ENCODE measurements around the gene BOD1L1.
A peak's percentile ranks its signal among the peaks of the same experiment; 100 is the strongest.

The BOD1L1 gene

DNA sequence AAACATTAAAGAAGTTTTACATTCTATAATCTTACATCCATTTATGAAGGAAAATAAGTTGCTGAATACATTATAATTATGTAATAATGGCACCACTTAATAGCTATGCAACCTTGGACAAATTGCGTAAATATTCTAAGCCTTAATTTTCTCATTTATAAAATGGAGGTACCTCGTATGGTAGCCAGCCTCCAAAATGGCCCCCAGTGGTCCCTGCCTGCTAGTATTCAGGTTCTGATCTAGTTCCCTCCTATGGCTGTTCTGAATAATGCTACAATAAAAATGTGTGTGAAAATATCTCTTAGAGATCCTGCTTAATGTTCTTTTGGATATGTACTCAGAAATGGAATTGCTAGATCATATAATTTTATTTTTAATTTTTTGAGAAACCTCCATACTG, 72.2 kb downstream of the BOD1L1 start:
- DNase-seq: no peak

DNA sequence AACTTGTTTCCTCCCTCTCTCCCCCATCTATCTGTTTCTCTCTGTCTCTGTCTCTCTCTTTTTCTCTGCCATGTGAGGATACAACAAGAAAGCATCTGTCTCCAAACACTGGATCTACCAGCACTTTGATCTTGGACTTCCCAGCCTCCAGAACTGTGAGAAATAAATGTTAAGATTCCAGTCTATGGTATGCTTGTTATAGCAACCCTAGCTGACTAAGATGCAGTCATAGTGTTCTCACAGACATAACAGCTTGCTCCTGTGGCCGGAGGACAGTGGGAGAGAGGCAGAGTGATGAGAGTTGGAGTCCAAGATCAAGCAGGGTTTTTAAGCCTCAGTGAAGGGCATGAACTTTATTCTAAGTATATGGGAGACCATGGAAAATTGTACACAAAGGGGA, 74.4 kb downstream of the BOD1L1 start:
- DNase-seq: no peak

DNA sequence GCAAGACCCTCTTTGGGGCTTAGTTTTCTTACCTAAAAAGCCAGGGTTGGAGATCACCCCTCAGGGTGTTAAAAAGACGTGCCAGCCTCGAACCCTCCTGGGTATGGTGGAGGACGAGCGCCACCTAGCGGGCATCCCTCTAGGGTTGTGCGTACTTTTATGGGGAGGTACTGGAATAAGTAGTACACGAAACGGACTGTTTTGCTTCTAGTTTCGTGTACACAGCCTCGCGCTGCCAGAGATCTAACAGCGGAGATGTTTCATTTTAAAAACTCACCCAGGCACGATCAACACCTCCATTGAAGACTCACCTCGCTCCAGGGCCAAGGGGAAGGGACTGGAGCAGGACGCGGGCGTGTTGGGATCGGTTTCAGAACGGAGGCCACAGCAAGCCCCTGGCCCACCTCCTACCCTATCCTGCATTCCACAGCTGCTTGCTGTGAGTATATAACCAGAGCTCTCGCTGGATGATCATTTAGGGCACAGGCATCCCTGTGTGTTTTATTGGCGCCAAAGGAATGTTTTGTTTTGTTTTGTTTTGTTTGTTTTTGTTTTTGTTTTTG, 78.5 kb downstream of the BOD1L1 start:
- DNase-seq: peak; percentile 79

DNA sequence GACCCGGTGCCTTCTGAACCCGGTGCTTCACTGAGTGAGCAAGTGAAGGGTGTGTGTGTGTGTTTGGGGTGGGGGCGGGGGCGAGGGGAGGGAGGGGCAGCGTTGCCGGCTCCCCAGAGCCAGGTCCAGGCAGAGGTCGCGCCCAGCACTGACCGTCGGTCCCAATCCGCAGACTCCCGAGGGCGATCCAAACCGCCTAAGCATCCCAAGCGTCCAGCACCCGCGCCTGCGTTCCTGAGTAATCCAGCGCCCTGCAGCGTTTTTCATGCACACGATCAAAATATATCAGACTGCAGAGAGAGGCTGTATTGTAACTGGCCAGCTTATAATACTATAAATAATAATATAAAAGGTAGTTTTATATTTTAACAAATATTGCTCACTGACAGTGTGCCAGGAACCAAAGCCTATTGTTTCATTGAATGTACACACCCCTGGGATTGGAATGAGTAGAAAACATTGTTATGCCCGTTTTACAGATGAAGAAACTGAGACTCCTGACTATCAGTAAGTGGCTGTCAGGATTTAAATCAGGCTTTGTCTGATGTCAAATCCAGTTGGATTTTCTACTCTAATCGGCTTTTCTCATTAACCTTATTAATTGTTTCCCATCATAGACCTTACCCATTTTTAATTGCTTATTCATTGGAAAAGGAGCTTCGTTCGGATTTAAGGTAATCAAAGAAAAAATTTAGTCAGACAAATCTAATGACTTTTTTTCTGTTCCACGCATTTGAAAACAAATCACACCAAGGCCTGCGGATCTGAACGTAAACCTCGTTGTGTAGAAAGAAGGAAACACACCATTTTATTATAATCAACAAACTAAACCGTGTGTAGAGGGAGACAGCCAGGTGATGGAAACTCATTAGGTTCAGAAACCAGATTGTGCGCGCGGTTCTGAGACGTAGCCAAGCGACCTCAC, 79.2 kb downstream of the BOD1L1 start:
- DNase-seq: peak; percentile 54

DNA sequence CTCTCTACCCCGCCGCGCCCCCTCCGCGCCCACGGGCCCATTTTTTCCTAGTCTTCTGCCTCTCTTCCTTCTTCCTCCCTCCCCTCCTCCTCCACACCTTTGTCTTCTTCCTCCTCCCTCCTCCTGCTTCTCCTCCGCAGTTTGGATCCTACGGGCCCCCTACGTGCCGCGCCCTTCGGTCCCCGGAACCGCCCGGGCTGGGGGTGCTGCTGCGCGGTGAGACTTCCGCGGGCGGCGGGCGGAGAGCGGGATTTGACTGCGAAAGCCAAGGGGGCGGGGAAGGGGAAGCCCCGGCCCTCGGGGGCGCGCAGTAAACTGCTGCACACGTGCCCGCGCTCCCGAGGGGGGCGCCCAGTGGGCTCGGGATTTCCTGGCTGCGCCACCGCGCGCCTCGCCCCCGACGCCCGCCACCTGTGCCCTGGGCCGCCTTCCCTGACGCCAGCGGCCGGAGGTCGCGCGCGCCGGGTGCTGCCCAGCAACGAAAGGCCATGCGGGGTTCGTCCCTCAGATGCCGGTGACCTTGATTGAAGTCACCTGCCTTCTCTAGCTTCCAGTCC, 80.0 kb downstream of the BOD1L1 start:
- DNase-seq: peak; percentile 63

DNA sequence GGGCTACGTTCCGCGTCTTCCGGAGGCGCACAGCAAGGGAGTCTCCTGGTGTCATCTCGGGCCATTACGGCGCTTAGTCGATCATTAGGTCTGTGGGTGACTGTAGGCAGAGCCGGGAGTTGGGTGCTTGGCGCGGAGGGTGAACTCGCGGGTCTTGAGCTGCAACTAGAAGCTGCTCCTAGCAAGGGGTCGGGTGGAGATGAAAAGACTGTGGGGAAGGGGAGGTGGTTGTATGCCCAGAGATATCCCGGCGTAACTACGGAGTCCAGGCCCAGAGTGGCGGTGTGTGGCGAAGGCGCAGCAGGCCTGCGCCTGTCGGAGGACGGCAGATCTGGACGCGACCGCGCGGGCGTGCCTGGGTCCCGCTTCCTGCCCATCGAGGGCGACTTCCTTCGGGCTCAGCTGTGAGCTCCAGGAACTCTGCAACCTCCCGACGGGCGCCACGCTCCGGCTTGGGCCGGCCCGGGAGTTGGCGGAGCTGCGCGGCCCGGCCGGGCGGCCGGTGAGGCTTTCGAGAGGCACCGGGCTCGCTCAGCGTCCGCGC, 80.5 kb downstream of the BOD1L1 start:
- DNase-seq: peak; percentile 38

DNA sequence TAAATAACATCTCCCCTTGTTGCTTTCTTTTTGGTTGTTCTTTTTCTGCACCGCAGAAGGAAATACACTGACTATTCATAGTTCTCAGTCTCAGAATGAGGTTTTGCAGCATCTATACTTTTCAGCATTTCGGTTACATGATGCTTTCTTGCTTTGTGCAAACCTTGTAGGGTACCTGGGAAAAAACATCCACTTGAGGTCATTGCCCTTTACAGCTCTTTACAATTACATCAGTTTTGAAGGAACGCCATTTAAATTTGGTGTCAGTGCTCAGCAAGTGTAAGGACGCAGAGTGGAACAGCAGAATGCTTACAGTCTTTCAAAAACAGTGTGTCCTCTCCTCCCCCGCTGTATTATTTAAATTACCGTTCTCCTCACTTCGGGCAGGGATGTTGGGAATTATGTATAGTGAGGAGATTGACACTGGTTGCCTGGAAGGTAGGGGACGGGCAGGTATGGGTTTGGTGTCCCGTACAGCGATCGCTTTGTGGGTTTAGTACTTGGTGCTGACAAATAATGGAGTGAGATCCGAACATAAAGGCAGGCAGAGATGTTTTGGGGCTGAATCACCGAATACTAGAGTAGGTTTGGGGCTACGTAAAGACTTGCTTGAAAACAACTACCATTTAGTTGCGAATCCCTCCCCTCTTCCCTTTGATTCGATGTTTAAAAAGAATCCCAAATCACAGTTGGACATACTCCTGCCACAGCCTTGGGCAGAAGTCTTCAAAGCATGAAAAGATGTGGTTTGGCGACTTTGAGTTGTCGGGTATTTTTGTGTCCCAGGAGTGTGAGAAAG, 81.2 kb downstream of the BOD1L1 start:
- no peak for DNase-seq

DNA sequence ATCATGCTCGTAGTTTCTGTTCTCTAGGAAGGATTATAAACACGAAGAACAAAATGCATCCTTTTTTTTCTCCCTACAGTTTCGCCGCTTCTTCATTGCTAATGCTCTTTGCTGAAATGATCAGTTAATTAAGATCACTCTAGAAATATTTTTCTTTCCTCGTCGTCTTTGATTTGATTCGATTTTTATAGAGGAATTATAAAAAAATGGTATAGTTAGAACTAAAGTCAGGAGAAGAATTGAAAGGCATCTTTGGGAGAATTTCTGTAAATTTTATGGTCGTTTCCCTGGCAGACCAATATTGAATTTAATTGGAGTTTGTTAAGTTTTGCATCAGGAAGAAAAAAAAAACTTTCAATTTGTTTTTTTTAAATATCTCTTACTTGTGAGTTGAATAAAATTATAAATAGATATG, 82.1 kb downstream of the BOD1L1 start:
- DNase-seq: no peak

DNA sequence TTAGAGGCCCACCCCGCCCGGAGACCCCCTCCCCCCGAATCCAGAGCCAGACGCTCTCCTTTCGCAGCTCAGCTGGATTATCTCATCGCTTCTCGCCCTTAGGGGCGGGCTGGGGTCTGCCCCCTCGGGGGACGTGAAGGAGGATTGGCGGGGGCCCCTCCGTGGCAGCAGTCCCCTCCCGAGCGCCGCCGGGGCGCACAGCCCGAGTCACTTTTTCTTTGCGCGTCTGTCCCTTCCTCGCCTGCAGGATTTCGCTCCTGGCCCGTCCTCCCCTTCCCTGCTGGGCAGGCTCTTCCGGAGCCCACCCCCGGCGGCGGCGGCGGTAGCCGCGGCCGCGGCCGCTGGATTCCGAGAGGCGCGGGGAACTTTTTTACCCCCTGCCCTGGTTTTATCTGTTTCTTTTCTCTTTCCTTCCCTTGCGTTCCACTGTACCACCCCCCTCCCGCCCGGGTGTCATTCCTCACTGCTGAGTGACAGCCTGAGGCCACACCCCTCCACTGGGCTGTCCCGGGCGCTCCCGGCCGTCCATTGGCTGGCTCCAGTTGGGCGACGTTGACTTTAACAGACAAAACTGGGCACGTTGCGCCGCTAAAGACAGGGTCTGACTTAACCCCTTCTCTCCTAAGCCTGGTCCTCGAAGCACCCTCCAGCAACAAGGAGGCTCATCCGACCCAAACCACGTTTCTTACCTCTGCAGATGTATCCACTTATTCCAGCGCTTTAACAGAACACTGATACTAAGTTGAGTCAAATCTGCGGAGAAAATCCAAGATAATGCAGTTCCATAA, 82.7 kb downstream of the BOD1L1 start:
- peak; percentile 74 for DNase-seq

DNA sequence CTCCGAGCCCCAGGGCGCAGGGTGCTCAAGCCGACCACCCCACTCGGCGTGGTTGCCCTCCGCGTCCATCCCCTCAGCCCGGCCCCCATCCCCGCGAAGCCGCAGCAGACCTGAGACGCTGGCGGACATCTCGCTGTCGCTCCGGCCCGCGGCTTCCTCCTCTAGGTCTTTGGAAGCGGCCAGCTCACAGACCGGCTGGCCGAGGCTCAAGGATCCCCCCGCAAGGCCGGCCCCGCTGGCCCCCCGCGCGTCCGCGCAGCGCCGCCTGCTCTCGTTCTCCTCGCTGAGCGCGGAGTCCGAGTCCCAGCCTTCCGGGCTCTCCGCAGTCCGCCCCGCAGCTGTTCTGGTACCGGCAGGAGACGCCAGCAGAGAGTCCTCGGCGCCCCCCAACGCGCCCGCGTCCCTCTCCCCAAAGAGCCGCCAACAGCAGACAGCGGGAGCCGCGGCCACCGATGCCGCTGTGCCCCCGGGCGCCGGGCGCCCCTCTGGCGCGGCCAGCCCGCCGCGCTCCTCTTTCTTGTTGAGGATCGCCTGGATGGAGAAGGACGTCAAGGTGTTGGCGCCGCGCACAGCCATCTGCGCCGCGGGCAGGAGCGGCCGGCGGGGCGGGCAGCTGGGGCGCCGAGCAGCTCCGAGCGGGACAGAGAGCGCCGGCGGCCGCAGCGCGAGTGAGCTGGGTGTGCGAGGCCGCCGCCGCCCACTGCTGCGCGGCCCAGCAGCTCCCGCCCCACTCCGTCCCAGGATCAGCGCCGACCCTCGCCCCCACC, 83.5 kb downstream of the BOD1L1 start, which contains the start of gene NKX3-2:
TSS of gene NKX3-2 (minus strand) at position 670 of the 767 bp plus-strand sequence. CDS start at position 576, 94 bp downstream.
- DNase-seq: peak; percentile 59

DNA sequence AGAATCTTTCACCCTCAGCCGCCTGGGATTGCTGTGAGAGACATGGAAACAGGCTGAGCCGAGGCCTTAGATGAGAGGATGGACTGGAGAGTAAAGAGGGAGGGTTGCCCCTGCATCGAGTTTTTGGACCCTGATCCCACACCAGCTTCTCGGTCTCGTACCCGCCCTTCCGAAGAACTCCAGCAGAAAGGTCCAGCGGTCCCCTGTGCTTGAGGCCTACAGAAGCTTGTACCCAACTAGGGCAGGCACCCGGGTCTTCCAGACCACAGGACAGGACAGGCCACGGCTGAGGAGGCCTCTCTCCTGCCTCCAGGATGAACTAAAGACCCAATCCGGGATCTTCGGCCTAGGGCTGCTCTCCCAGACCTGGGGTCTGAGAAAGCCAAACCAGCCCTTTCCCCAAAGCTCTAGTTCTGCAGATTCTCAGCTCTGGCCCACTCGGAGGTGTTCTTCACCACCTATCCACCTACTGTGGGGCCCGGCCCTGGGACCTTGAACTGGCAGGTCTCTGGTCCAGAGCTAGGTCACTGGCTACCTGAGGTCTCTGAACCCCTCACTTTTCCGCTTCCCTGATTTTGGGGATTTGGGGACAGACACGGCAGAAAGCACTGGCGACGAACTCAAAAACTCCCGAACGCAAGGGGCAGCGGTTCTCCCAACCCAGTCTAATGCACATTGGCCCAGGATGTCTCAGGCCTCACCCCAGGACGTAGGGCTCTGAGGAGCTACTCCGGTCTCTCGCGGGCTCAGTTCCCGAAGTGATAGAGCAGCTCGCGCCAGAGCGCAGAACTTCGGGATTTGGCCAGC, 84.3 kb downstream of the BOD1L1 start:
- DNase-seq: no peak

DNA sequence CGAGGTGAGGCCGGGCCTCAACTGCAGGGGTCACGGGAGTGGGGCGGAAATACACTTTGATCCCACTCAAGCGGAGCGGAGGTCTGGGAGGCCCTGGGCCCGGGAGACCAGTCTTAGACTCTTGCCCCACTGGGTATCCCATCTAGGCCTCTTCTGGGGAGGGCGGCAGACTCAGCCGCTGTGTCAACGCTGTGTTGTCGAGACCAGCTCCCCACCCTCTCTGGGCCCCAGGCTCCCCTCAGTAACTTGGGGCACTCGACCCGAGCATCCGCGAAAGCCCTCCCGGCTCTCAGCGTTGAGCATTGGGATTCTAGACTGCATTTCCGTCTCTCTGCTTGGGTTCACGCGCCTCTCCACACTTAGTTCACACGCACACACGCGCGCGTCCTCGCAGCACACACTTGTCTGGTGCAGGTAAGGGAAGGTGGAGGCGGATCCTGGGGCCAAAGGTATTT, 84.9 kb downstream of the BOD1L1 start:
- DNase-seq: no peak

DNA sequence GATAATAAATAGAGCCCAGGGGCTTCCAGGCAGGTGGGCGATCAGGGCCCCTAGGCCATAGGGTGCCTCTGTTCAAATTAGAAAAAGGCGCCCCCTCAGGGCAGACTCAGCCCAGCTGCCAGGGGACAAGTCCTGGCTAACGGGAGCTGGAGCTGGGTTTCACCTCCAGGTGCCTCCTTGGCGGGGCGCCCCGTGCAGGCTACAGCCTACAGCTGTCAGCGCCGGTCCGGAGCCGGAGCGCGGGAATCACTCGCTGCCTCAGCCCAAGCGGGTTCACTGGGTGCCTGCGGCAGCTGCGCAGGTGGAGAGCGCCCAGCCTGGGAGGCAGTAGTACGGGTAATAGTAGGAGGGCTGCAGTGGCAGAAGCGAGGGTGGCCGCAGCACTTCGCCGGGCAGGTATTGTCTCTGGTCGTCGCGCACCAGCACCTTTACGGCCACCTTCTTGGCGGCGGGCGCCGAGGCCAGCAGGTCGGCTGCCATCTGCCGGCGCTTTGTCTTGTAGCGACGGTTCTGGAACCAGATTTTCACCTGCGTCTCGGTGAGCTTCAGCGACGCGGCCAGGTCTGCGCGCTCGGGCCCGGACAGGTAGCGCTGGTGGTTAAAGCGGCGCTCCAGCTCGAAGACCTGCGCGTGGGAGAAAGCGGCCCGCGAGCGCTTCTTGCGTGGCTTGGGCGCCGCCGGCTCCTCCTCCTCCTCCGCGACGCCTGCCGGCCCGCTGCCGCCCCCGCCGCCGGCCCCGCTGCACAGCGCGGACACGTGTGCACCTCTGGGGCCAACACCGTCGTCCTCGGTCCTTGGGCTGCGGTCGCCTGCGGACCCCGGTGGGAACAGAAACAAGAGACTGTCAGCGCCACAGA, 85.6 kb downstream of the BOD1L1 start:
- no peak for DNase-seq

DNA sequence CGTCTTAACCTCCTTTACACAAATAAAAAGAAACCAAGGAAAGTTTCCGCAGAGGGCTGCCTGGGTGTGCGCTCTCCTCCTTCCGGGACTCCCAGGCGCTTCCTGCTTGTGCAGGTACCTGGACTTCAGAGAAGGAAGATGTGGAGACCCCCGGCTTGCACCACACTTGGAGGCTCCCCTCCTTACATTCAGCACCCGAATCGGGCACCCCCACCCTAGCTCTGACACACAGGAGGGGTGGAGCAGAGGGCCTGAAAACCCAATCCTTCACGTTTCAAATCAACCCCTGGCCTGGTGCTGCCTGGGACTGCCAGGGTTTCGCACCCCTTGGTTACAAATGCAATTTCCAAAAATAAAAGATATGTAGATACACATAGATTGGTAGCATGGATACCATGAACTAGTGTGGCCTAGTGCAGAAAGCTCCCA, 86.3 kb downstream of the BOD1L1 start:
- DNase-seq: no peak

DNA sequence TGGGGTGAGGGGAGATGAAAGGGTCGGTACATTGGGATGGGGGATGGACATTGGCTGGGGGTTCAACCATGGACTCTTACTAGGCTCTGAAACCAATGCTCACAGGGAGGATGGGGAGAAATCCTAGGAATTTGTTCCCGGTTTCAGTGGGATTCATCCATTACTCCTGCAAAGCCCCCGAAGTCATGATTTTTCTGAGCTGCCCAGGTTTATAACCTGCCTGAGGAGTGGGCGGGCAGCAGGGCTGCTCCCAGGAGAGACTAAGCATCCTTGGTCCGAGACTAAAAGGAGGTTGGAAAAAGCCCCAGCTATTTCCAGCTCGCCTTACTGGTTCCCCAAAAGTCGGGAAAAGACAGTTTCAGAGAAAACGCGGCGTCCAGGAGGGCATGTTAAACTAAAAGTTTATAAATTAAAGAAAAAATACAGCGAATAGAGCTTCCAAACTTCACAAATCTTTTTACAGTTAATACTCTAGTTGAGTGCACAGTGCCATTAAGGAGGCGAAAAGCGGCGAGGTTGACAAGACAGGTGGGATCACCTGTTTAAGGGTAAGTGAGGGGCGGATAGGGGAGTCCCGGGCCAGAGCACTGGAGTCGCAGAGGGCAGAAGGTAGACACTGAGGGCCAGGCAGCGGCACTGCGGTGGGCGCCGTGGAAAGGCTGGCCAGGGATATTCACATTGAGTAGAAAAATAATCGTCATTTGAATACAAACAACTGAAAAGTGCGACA, 86.9 kb downstream of the BOD1L1 start:
- DNase-seq: no peak

DNA sequence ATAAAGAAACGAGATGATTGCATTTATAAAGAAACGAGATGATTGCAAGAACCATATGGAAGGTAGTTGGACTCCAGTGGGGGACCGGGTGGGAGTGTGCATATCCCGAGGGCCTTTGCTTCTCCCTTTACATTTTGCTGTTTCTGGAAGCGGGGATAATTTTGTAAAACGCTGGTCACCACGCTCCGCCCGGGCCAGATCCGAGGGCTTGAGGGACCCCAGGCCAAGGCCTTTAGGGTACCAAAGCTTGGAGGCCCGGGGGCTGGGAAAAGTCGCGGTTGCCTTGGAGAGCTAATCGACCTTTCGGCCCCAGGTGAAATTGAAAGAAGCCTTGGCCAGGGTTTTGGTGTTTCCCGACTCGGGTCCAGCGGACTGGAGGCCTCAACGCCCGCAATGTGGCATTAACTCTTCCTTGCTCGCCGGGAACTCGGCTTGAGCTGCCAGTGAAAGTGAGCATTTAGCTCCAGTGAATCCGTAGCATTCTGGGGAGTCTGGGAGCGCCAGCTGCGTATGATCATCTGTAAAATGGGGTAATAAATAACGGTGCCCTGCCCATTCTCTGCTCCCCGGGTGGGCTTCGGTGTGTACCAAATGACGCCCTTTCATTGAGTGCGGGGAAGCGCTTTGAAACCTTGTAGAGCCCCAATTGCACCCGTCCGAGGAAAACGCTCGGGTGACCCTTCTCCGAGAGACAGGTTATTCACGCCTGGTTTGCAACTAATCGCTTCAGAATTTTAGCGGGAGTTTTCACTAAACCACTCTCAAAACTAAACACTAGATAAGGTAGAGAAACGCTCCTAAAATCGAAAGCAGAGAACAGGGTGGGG, 87.7 kb downstream of the BOD1L1 start:
- no peak for DNase-seq

DNA sequence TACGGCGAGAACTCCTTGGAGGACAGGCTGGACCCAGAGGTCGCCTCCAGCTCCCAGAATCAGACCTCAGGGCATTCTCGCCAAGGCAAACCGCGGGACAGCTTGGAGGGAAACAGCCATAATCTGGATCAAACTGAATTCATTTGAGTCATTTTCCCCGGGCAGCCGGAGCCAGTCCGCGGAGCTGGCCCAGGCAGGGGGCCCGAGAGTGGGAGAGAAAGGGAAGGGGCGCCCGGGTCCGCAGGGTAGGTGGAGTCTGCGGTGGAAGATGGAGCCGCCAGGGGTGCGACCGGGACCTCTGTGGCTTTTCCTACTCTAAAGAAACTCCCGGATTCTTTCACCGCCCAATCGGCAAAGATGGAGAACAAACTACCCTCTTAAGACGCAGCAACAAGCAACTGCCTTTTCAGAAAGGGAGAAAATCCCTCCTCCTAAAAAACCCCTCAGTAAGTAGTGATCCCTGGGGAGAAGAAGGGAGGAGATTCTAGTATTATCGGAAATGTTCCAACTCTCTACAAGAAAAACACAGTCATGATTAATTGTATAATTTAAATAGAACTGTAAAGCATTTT, 88.4 kb downstream of the BOD1L1 start:
- no peak for DNase-seq
